HG02763 (cell line): ENCODE data around the gene EXOC5.
"Not testable (repeated sequence)": the region's sequence is repeated elsewhere in the genome, so short reads cannot be mapped to it uniquely, and the experiment has no call there.

Experiments used
- ATAC-seq: cut with Tn5 transposase; IDR thresholded peaks from one replicate; pipeline ENCODE4 v1.9.1; 2021; ENCODE audit warnings: mild to moderate bottlenecking, moderate library complexity; ENCODE audit not compliant: unreplicated experiment

EXOC5 gene

GRCh38 chr14:57259672-57260071 is 9.0 kb downstream of the EXOC5 start:
- no peak for ATAC-seq

- not testable (repeated sequence) for ATAC-seq
Observed at GRCh38 chr14:57258221-57258620, 10.5 kb downstream of the EXOC5 start.

GRCh38 chr14:57254884-57255283 is 13.8 kb downstream of the EXOC5 start:
- no peak for ATAC-seq

DNA sequence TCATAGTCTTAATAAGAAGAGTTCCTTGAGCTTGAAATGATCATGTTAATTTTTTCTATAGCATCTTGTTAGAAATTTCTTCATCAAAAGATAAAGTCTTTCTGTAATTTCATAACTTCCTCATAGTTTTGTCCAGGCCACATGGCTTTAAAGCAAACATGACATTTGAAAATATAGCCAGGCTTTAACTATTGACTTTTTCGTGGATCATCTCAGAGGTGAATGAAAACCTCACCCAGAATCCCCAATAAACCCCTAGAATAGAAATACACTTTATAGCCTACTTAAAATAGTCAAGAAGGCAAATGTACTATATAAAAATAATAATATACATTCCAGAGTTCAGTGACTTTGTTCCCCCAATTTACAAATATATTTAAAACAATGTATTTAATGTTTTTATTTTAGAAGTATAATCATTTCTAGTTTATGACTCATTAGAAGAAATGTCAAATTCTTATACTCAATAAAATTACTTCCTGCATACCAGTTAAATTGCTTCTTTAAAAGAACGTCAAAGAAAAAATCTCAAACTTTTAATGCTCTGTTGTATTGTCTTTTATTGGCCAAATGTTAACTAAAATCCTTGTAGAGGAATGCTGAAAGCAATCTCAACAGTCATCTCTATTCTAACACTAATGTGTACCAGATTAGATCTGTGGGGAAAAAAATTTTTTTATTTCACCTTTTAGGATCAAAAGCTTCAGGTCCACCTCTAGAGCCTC is 21.6 kb downstream of the EXOC5 start:
- no peak for ATAC-seq

DNA sequence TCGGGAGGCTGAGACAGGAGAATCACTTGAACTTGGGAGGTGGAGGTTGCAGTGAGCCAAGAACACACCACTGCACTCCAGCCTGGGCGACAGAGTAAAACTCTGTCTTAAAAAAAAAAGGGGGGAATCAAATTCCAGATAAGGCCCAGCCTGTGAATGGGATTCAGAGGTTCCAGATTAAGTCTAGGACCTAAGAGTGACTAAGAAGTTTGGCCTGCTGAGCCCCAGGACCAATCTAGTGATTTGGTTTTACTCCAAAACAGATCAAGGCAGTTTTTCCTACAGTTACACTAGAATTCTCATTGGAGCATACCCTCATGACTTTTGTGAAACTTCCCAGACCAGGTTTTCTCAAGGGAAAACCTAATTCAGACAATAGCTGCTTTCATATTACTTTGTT is 22.8 kb downstream of the EXOC5 start:
- no peak for ATAC-seq

- ATAC-seq, result no peak
Observed at GRCh38 chr14:57244106-57244505, 24.6 kb downstream of the EXOC5 start.

- ATAC-seq, result no peak
Observed at GRCh38 chr14:57243320-57243719, 25.4 kb downstream of the EXOC5 start.

GRCh38 chr14:57240115-57240514 is 28.6 kb downstream of the EXOC5 start:
- not testable (repeated sequence) for ATAC-seq

DNA sequence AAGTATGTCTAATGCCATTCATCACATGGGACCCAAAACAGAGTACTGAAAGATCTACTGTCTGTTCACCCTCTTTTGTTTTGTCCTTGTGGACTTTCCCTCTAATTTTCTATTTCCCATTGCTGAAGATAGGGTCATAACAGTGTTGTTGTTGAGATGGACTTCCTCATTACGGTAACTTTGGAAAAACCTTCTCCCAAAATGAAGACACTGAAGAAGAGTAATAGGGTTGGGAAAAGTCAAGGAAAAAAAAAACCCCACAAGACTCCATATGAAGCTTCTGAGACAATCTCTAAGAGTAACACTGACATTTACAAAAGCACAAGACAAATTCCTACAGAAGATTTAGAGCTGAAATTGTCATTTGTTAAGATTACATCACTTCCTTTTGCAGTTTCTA is 36.7 kb downstream of the EXOC5 start:
- no peak for ATAC-seq

DNA sequence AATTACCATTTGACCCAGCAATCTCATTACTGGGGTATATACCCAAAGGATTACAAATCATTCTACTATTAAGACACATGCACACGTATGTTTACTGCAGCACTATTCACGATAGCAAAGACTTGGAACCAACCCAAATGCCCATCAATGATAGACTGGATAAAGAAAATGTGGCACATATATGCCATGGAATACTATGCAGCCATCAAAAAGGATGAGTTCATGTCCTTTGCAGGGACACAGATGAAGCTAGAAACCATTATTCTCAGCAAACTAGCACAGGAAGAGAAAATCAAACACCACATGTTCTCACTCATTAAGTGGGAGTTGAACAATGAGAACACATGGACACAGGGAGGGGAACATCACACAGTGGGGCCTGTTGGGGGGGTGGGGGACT is 40.4 kb downstream of the EXOC5 start:
- ATAC-seq, result not testable (repeated sequence)

- ATAC-seq, result no peak
Observed at GRCh38 chr14:57227083-57227482, 41.6 kb downstream of the EXOC5 start.

- ATAC-seq, result no peak
Observed at GRCh38 chr14:57221931-57222330, 46.8 kb downstream of the EXOC5 start.

DNA sequence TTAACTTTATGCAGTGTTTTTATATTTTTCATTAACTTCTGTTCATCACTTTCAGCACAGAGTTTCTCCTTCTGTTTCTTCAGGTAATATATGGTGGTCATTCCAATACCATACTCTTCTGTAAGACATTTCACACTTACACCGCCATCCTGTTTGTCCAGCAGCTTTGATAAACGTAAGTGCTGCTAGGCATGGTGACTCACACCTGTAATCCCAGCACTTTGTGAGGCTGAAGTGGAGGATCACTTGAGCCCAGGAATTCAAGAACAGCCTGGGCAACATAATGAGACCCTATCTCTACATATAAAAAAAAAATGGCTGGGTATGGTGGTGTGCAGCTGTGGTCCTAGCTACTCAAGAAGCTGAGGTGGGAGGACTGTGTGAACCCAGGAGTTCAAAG is 55.8 kb downstream of the EXOC5 start:
- no peak for ATAC-seq

- no peak for ATAC-seq
Observed at GRCh38 chr14:57209561-57209960, 59.1 kb downstream of the EXOC5 start.

DNA sequence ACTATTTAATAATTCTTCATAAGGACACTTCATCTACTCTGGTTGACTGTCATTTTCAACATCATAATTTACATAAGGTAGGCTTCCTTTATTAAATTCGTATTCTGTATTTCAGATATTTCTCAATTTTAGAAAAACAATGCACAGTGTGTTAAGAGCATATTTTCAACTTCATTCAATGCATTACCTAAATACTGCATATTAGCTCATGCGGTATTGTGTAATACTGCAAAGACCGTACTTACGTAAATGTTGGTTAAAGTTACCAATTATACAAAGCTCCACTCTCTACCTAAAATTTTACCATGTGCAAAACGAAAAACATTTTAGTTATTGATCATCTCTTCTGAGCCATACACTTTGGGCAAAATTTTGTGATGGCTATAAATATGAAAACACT is 62.8 kb downstream of the EXOC5 start:
- ATAC-seq, result no peak

GRCh38 chr14:57202672-57203071 is 66.0 kb downstream of the EXOC5 start:
- not testable (repeated sequence) for ATAC-seq

DNA sequence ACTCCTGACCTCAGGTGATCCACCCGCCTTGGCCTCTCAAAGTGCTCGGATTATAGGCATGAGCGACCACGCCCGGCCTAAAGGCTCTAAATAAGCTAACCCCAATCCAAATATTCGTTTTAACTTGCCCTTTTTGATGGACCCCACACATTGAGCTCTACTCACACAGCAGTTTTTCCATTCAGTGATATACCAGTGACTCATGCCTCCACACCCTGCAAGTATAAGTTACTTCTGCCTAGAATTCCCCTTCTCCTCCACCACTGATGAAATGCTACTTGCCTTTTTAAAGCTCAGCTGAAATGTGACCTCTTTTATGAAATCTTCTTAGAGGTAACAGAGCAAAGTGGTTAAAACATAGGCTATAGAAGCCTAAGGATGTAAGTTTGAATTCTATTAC is 68.8 kb downstream of the EXOC5 start:
- no peak for ATAC-seq

- no peak for ATAC-seq
Observed at GRCh38 chr14:57189070-57189469, 79.6 kb downstream of the EXOC5 start.

DNA sequence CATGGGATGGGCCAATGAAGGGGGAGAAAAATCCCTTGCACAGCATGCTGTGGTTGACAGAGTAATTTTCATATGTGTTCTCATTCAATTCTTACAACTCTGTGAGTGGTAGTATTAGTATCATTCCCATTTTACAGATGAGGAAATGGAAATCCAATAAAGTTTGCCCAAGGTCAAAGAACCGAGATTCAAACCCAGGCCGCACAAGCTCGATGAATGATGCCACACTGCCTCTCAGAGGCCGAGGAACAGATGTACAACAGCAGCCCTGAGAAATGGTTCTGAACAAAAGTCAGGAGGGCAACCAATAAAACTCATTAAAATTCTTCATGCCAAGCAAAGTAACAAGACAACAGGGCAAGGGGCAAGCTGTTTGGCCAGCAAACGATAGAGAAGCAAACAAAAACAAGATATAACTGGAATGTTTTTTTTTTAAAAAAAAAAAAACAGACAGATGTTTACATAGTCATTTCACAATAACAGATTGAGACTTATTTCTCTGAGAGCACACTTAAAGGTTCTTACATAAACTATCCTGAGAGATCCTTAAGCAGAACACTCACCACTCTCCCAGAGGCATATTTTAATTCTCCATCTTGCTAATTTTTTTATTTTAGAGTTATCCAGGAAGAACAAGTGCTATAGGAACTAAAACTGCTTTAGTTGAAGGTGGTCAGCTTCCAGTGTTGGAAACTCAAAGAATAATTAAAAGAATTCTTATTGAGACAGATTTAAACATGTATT is 85.8 kb downstream of the EXOC5 start:
- no peak for ATAC-seq

DNA sequence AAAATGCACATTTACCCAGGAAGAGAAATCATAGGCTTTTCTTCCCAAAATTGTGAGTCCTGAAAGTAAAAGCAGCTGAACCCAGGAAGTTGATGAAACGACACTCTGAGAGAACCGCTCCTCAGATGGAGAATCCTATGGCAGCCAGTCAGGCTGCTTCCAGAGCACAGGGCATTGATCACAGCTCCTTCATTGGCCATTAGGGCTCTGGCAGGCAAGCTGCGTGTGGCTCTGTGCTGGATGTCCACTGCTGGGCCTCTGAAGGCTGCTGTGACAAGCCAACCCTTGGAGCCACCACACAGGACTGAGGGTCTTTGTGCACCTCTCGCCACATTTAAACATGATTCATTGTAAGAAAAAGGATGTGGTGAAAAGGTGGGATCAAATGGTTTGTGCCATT is 89.4 kb downstream of the EXOC5 start:
- ATAC-seq, result no peak

- no peak for ATAC-seq
Observed at GRCh38 chr14:57174466-57174865, 94.2 kb downstream of the EXOC5 start.

- ATAC-seq, result no peak
Observed at GRCh38 chr14:57171903-57172302, 96.8 kb downstream of the EXOC5 start.
